ENCODE measurements around the gene CHPT1.

- TF ChIP-seq TARDBP (IDR thresholded peaks at IDR 0.05) (no peak), ZFX (CRISPR knock-in tag; IDR thresholded peaks at IDR 0.05) (no peak), BRF1 (IDR thresholded peaks at IDR 0.05; ENCODE audit: borderline replicate concordance, extremely low read depth, insufficient read length) (no peak), GATAD2B (IDR thresholded peaks at IDR 0.05; ENCODE audit: borderline replicate concordance) (no peak), MYC (IDR thresholded peaks at IDR 0.05; ENCODE audit: low read depth, low read length) (no peak), MYC (CRISPR knock-in tag; IDR thresholded peaks at IDR 0.05; ENCODE audit: borderline replicate concordance, low read depth) (no peak), ZNF274 (IDR thresholded peaks at IDR 0.05; ENCODE audit: borderline replicate concordance, low read depth, low read length) (no peak), ZNF133 (CRISPR knock-in tag; IDR thresholded peaks at IDR 0.05) (no peak), HCFC1 (IDR thresholded peaks at IDR 0.05; ENCODE audit: low read depth, low read length) (no peak)
These were observed 12.8 kb downstream of the CHPT1 start for GRCh38 chr12:101710288-101710687.

Measured in K562 (cell line).